HEK293 (cell line): ENCODE measurements around the gene SPEG.

ENCODE experiments used
- CTCF ChIA-PET: fragments of 350-600 bp; formaldehyde crosslinking; extraction: SDS; loops from one replicate; lab custom pipeline; 2021; ENCODE audit warnings: antibody characterized with exemption; lab: Yijun Ruan, JAX
- POLR2A ChIA-PET: fragments of 300-600 bp; formaldehyde crosslinking; extraction: SDS; loops from one replicate; lab custom pipeline; 2020; ENCODE audit warnings: antibody characterized with exemption, inconsistent platforms; lab: Yijun Ruan, JAX
- H3K27ac ChIP-seq: fragments of 200-500 bp; sonication (Bioruptor generic); 2 replicates; pipeline ENCODE4 v1.5.1; 2014; ENCODE audit warnings: low read depth, low read length, control low read depth, inconsistent platforms; ENCODE audit errors: extremely low read depth
- H3K36me3 ChIP-seq, 2 experiments: fragments of 200-500 bp in 1 of 2; sonication (Bioruptor generic) in 1 of 2; 1 replicate in 1 of 2; 2 replicates in 1 of 2; pipeline ENCODE4 v1.5.1; 2014 to 2017; ENCODE audit warnings: inconsistent platforms in 2 of 2, low read length in 2 of 2; ENCODE audit not compliant: control insufficient read depth in 2 of 2, insufficient read depth in 1 of 2
- H3K4me1 ChIP-seq: fragments of 200-500 bp; sonication (Bioruptor generic); 2 replicates; pipeline ENCODE4 v1.5.1; 2014; ENCODE audit warnings: mild to moderate bottlenecking, low read length, inconsistent platforms; ENCODE audit not compliant: control insufficient read depth, insufficient read depth
- H3K4me3 ChIP-seq: 2 replicates; pipeline ENCODE4 v1.5.1; 2011; ENCODE audit warnings: low read depth, mild to moderate bottlenecking, control low read depth, low read length, moderate library complexity
- H3K9me3 ChIP-seq: fragments of 200-500 bp; sonication (Bioruptor generic); 2 replicates; pipeline ENCODE4 v1.5.1; 2014; ENCODE audit warnings: low read depth, low read length, inconsistent platforms; ENCODE audit not compliant: control insufficient read depth, insufficient read depth
- HOXA7 ChIP-seq: sonication (generic); formaldehyde crosslinking; IDR thresholded peaks from 2 replicates; pipeline ENCODE4 v1.8.1; 2022; ENCODE audit warnings: missing genetic modification reagents, borderline replicate concordance
- KLF16 ChIP-seq: fragments of 450-650 bp; formaldehyde crosslinking; IDR thresholded peaks from 2 replicates; pipeline ENCODE4 v1.5.1; 2017; ENCODE audit warnings: missing biosample characterization, missing genetic modification characterization
- OVOL3 ChIP-seq: fragments of 450-650 bp; formaldehyde crosslinking; IDR thresholded peaks from 2 replicates; pipeline ENCODE4 v1.5.1; 2016; ENCODE audit warnings: missing biosample characterization, missing genetic modification characterization
- RBAK ChIP-seq: fragments of 450-650 bp; formaldehyde crosslinking; IDR thresholded peaks from 2 replicates; pipeline ENCODE4 v1.5.1; 2016; ENCODE audit warnings: missing biosample characterization, missing genetic modification characterization
- SETDB1 ChIP-seq: IDR thresholded peaks from one replicate; pipeline ENCODE4 v1.6.1; 2017; ENCODE audit warnings: mild to moderate bottlenecking, low read length, moderate library complexity, mixed read lengths; ENCODE audit not compliant: insufficient read length
- ZBTB8A ChIP-seq: fragments of 450-650 bp; formaldehyde crosslinking; IDR thresholded peaks from 2 replicates; pipeline ENCODE4 v1.5.1; 2016; ENCODE audit warnings: missing biosample characterization, missing genetic modification characterization
- ZFP37 ChIP-seq: fragments of 450-650 bp; formaldehyde crosslinking; IDR thresholded peaks from 2 replicates; pipeline ENCODE4 v1.5.1; 2016; ENCODE audit warnings: missing biosample characterization, missing genetic modification characterization
- ZFP41 ChIP-seq: fragments of 450-650 bp; formaldehyde crosslinking; IDR thresholded peaks from 2 replicates; pipeline ENCODE4 v1.5.1; 2016; ENCODE audit warnings: missing biosample characterization, missing genetic modification characterization, borderline replicate concordance
- ZNF138 ChIP-seq: fragments of 450-650 bp; formaldehyde crosslinking; IDR thresholded peaks from 2 replicates; pipeline ENCODE4 v1.5.1; 2016; ENCODE audit warnings: missing biosample characterization, missing genetic modification characterization, borderline replicate concordance
- ZNF521 ChIP-seq: fragments of 450-650 bp; formaldehyde crosslinking; IDR thresholded peaks from 2 replicates; pipeline ENCODE4 v1.5.1; 2017; ENCODE audit warnings: missing biosample characterization, mild to moderate bottlenecking, missing genetic modification characterization
- ZNF530 ChIP-seq: fragments of 450-650 bp; formaldehyde crosslinking; IDR thresholded peaks from 2 replicates; pipeline ENCODE4 v1.5.1; 2016; ENCODE audit warnings: low read depth, missing biosample characterization, missing genetic modification characterization
- ZNF658 ChIP-seq: fragments of 450-650 bp; formaldehyde crosslinking; IDR thresholded peaks from 2 replicates; pipeline ENCODE4; 2016; ENCODE audit warnings: missing biosample characterization, missing genetic modification characterization
- ZNF791 ChIP-seq: fragments of 450-650 bp; formaldehyde crosslinking; IDR thresholded peaks from 2 replicates; pipeline ENCODE4 v1.5.1; 2016; ENCODE audit warnings: missing biosample characterization, missing genetic modification characterization
- ZSCAN23 ChIP-seq: fragments of 450-650 bp; formaldehyde crosslinking; IDR thresholded peaks from 2 replicates; pipeline ENCODE4 v1.5.1; 2016; ENCODE audit warnings: missing biosample characterization, missing genetic modification characterization
- TF ChIP-seq, protein P1 (sequence below): fragments of 450-650 bp; formaldehyde crosslinking; IDR thresholded peaks from 2 replicates; pipeline ENCODE4; 2016; ENCODE audit warnings: missing biosample characterization, missing genetic modification characterization
- TF ChIP-seq, protein P2 (sequence below): fragments of 450-650 bp; formaldehyde crosslinking; IDR thresholded peaks from 2 replicates; pipeline ENCODE4 v1.5.0; 2017; ENCODE audit warnings: missing biosample characterization, missing genetic modification characterization, borderline replicate concordance
- TF ChIP-seq, protein P3 (sequence below): fragments of 450-650 bp; formaldehyde crosslinking; optimal IDR thresholded peaks from 2 replicates; pipeline ENCODE3; 2016; ENCODE audit warnings: missing biosample characterization, mild to moderate bottlenecking, missing genetic modification characterization
- TF ChIP-seq, protein P4 (sequence below): fragments of 450-650 bp; formaldehyde crosslinking; conservative IDR thresholded peaks from 2 replicates; pipeline ENCODE4 v1.5.1; 2016; ENCODE audit warnings: low read depth, missing biosample characterization, missing genetic modification characterization
- TF ChIP-seq, protein P5 (sequence below): fragments of 450-650 bp; formaldehyde crosslinking; IDR thresholded peaks from 2 replicates; pipeline ENCODE4 v1.5.1; 2016; ENCODE audit warnings: missing biosample characterization, missing genetic modification characterization, borderline replicate concordance

The SPEG gene

DNA sequence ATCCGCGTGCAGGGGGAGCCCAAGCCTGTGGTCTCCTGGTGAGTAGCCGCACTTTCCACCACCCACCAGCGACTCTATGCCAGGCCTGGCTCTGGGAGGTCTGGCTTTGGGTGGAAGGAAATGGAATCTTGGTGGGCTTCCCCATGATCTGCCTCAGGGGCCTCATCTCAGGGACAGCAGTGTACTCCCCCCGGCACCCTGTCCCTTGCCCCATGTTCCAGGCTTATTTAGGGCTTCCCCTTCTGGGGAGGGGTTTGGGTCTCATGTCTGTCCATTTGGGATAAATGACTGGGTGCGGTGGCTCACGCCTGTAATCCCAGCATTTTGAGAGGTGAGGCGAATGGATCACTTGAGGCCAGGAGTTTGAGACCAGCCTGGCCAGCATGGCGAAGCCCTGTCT is 27.7 kb downstream of the SPEG start:
- Histone ChIP-seq H3K36me3 (peaks cover 0 to 40% of the 10 kb centered on the region in 2 experiments; a peak in 2 of 3 replicates), H3K4me3 (no peak overlapping the region), H3K4me1 (peaks cover 2% of the 10 kb centered on the region; the same call in 1 of the 2 replicates), H3K27ac (no peak overlapping the region), H3K9me3 (no peaks in the 10 kb centered on the region)
- TF ChIP-seq SETDB1 (no peak), ZSCAN23 (tag by site-specific recombination) (no peak), OVOL3 (tag by site-specific recombination) (no peak), ZNF138 (tag by site-specific recombination) (no peak)
- TF ChIP-seq, protein P1, sequence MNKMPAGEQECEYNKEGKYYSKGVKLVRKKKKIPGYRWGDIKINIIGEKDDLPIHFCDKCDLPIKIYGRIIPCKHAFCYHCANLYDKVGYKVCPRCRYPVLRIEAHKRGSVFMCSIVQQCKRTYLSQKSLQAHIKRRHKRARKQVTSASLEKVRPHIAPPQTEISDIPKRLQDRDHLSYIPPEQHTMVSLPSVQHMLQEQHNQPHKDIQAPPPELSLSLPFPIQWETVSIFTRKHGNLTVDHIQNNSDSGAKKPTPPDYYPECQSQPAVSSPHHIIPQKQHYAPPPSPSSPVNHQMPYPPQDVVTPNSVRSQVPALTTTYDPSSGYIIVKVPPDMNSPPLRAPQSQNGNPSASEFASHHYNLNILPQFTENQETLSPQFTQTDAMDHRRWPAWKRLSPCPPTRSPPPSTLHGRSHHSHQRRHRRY: no peak
- TF ChIP-seq, protein P2, sequence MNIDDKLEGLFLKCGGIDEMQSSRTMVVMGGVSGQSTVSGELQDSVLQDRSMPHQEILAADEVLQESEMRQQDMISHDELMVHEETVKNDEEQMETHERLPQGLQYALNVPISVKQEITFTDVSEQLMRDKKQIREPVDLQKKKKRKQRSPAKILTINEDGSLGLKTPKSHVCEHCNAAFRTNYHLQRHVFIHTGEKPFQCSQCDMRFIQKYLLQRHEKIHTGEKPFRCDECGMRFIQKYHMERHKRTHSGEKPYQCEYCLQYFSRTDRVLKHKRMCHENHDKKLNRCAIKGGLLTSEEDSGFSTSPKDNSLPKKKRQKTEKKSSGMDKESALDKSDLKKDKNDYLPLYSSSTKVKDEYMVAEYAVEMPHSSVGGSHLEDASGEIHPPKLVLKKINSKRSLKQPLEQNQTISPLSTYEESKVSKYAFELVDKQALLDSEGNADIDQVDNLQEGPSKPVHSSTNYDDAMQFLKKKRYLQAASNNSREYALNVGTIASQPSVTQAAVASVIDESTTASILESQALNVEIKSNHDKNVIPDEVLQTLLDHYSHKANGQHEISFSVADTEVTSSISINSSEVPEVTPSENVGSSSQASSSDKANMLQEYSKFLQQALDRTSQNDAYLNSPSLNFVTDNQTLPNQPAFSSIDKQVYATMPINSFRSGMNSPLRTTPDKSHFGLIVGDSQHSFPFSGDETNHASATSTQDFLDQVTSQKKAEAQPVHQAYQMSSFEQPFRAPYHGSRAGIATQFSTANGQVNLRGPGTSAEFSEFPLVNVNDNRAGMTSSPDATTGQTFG (tag by site-specific recombination): no peak
- ChIA-PET POLR2A (no interaction called here), CTCF (interaction anchor here (1.0 to 2.5 kb wide), 6 partner anchors 13 to 68 kb away, joined by 3 to 19 read pairs (median 10); a partner anchor contains a TSS)

DNA sequence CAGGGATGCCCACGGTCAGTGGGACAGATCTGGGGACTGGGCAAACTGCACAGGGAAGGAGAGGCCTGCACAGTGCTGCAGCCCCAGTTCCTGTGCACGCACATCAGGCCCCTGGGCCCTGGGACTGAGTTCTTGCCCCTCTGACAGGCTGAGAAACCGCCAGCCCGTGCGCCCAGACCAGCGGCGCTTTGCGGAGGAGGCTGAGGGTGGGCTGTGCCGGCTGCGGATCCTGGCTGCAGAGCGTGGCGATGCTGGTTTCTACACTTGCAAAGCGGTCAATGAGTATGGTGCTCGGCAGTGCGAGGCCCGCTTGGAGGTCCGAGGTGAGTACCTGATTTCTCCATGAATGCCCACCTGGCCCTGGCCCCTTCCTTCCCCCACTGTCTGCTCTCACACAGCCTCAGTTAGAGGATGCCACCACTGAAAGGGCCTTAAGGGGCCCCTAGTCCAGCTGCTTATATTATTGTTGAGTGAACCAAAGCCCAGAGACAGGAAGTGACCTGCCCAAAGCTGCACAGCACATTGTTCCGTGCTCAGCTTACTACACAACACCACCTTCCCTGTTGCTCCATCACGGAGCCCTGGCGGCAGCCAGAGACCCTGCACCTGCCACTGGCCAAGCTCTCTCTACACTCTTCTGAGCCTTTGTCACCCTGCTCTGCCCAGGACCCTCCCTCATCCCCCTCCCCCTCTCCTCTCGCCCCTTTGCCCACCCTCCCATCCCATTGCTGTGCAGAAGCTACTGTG is 29.8 kb downstream of the SPEG start:
- TF ChIP-seq ZNF791: no peak
- TF ChIP-seq ZFP37 (tag by site-specific recombination): no peak
- TF ChIP-seq, protein P3, sequence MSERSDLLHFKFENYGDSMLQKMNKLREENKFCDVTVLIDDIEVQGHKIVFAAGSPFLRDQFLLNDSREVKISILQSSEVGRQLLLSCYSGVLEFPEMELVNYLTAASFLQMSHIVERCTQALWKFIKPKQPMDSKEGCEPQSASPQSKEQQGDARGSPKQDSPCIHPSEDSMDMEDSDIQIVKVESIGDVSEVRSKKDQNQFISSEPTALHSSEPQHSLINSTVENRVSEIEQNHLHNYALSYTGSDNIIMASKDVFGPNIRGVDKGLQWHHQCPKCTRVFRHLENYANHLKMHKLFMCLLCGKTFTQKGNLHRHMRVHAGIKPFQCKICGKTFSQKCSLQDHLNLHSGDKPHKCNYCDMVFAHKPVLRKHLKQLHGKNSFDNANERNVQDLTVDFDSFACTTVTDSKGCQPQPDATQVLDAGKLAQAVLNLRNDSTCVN (tag by site-specific recombination): no peak
- TF ChIP-seq ZNF521 (tag by site-specific recombination): no peak
- TF ChIP-seq ZBTB8A (tag by site-specific recombination): no peak
- no peak for TF ChIP-seq ZNF530 (tag by site-specific recombination)
- no peak for TF ChIP-seq KLF16 (tag by site-specific recombination)
- TF ChIP-seq, protein P4, sequence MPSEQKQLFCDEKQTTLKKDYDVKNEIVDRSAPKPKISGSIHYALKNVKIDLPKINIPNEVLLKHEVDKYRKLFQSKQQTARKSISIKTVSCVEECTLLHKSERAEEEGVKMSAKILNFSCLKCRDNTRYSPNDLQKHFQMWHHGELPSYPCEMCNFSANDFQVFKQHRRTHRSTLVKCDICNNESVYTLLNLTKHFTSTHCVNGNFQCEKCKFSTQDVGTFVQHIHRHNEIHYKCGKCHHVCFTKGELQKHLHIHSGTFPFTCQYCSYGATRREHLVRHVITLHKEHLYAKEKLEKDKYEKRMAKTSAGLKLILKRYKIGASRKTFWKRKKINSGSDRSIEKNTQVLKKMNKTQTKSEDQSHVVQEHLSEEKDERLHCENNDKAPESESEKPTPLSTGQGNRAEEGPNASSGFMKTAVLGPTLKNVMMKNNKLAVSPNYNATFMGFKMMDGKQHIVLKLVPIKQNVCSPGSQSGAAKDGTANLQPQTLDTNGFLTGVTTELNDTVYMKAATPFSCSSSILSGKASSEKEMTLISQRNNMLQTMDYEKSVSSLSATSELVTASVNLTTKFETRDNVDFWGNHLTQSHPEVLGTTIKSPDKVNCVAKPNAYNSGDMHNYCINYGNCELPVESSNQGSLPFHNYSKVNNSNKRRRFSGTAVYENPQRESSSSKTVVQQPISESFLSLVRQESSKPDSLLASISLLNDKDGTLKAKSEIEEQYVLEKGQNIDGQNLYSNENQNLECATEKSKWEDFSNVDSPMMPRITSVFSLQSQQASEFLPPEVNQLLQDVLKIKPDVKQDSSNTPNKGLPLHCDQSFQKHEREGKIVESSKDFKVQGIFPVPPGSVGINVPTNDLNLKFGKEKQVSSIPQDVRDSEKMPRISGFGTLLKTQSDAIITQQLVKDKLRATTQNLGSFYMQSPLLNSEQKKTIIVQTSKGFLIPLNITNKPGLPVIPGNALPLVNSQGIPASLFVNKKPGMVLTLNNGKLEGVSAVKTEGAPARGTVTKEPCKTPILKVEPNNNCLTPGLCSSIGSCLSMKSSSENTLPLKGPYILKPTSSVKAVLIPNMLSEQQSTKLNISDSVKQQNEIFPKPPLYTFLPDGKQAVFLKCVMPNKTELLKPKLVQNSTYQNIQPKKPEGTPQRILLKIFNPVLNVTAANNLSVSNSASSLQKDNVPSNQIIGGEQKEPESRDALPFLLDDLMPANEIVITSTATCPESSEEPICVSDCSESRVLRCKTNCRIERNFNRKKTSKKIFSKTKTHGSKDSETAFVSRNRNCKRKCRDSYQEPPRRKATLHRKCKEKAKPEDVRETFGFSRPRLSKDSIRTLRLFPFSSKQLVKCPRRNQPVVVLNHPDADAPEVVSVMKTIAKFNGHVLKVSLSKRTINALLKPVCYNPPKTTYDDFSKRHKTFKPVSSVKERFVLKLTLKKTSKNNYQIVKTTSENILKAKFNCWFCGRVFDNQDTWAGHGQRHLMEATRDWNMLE (tag by site-specific recombination): no peak
- TF ChIP-seq ZNF658: no peak
- TF ChIP-seq RBAK: no peak
- TF ChIP-seq ZFP41 (tag by site-specific recombination): no peak
- TF ChIP-seq, protein P5, sequence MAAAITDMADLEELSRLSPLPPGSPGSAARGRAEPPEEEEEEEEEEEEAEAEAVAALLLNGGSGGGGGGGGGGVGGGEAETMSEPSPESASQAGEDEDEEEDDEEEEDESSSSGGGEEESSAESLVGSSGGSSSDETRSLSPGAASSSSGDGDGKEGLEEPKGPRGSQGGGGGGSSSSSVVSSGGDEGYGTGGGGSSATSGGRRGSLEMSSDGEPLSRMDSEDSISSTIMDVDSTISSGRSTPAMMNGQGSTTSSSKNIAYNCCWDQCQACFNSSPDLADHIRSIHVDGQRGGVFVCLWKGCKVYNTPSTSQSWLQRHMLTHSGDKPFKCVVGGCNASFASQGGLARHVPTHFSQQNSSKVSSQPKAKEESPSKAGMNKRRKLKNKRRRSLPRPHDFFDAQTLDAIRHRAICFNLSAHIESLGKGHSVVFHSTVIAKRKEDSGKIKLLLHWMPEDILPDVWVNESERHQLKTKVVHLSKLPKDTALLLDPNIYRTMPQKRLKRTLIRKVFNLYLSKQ (tag by site-specific recombination): no peak
- TF ChIP-seq HOXA7 (CRISPR knock-in tag): no peak

More for the DNA sequence above, 29.8 kb downstream of the SPEG start:
- ChIA-PET POLR2A (interaction anchor here (1.3 kb wide), 1 partner anchor 9 kb away, joined by 4 read pairs; no protein-coding TSS in a partner anchor), CTCF (interaction anchor here (0.6 to 2.5 kb wide), 5 partner anchors 9 to 912 kb away, joined by 3 to 19 read pairs (median 5); no protein-coding TSS in a partner anchor)
- Histone ChIP-seq H3K4me1 (peaks cover 2% of the 10 kb centered on the region; the same call in 1 of the 2 replicates), H3K4me3 (no peak overlapping the region), H3K27ac (no peak overlapping the region), H3K36me3 (peaks cover 0 to 48% of the 10 kb centered on the region in 2 experiments; a peak in 2 of 3 replicates), H3K9me3 (no peaks in the 10 kb centered on the region)
